Keratinocyte (primary cell): ENCODE data around the gene EVC. TPM values are rescaled to one million over a fixed set of nuclear protein-coding genes. Genes with fewer than 3 reads are reported as not detected.

ENCODE experiments used
- DNase-seq: peaks from one replicate; pipeline ENCODE4 v3.0.0-alpha.2; 2011; ENCODE audit warnings: low read depth, missing footprints, low spot score
- FAIRE-seq: peaks from 2 replicates; lab custom pipeline; 2011; peaks lifted over from hg19 to GRCh38; lab: Jason Lieb, UNC
- H2AFZ ChIP-seq: 2 replicates; pipeline ENCODE4 v1.6.0; 2012; ENCODE audit warnings: low read length, control low read depth, inconsistent platforms; ENCODE audit not compliant: control insufficient read depth
- H3K27ac ChIP-seq: 2 replicates; pipeline ENCODE4 v1.5.1; 2011; ENCODE audit warnings: low read length; ENCODE audit not compliant: control insufficient read depth, insufficient read depth
- H3K27me3 ChIP-seq: 3 replicates; pipeline ENCODE4 v1.6.0; 2011; ENCODE audit warnings: low read length; ENCODE audit not compliant: control insufficient read depth, insufficient read depth; ENCODE audit errors: extremely low read depth
- H3K36me3 ChIP-seq, 2 experiments: 2 replicates in 1 of 2; 3 replicates in 1 of 2; pipeline ENCODE4 v1.5.1; 2011; ENCODE audit warnings: low read length in 2 of 2, mild to moderate bottlenecking in 1 of 2; ENCODE audit not compliant: control insufficient read depth in 2 of 2, insufficient read depth in 2 of 2; ENCODE audit errors: extremely low read depth in 1 of 2
- H3K4me1 ChIP-seq: 3 replicates; pipeline ENCODE4 v1.5.1; 2011; ENCODE audit warnings: low read length; ENCODE audit not compliant: control insufficient read depth, insufficient read depth; ENCODE audit errors: extremely low read depth
- H3K4me2 ChIP-seq: 3 replicates; pipeline ENCODE4 v1.6.0; 2011; ENCODE audit warnings: low read depth, low read length; ENCODE audit not compliant: control insufficient read depth, insufficient read depth; ENCODE audit errors: extremely low read depth
- H3K4me3 ChIP-seq, 3 experiments: fragments of 200-600 bp in 1 of 3; sonication (generic) in 1 of 3; 2 replicates in 2 of 3; 3 replicates in 1 of 3; pipeline ENCODE4 v1.5.1; 2011 to 2016; ENCODE audit warnings: low read length in 3 of 3, mild to moderate bottlenecking in 3 of 3, control low read depth in 2 of 3, inconsistent platforms in 1 of 3, low read depth in 1 of 3, mixed read lengths in 1 of 3, mixed run types in 1 of 3, moderate library complexity in 1 of 3; ENCODE audit not compliant: control insufficient read depth in 2 of 3, insufficient read depth in 2 of 3; ENCODE audit errors: extremely low read depth in 1 of 3
- H3K79me2 ChIP-seq: 2 replicates; pipeline ENCODE4 v1.6.0; 2012; ENCODE audit warnings: low read length; ENCODE audit not compliant: control insufficient read depth, insufficient read depth
- H3K9ac ChIP-seq: 3 replicates; pipeline ENCODE4 v1.6.0; 2011; ENCODE audit warnings: low read length; ENCODE audit not compliant: control insufficient read depth, insufficient read depth; ENCODE audit errors: extremely low read depth
- H3K9me1 ChIP-seq: 3 replicates; pipeline ENCODE4 v1.6.0; 2011; ENCODE audit warnings: low read length; ENCODE audit not compliant: control insufficient read depth, insufficient read depth; ENCODE audit errors: extremely low read depth
- H3K9me3 ChIP-seq: 2 replicates; pipeline ENCODE4 v1.5.1; 2012; ENCODE audit warnings: low read depth, low read length; ENCODE audit not compliant: control insufficient read depth
- H4K20me1 ChIP-seq: 3 replicates; pipeline ENCODE4 v1.6.0; 2011; ENCODE audit warnings: low read length; ENCODE audit not compliant: control insufficient read depth, insufficient read depth; ENCODE audit errors: extremely low read depth
- CTCF ChIP-seq, 3 experiments: IDR thresholded peaks in 1 of 3; conservative IDR thresholded peaks in 1 of 3; optimal IDR thresholded peaks in 1 of 3; 2 replicates in 2 of 3; 3 replicates in 1 of 3; pipeline versions ENCODE3 to v1.5.1; 2011; ENCODE audit warnings: low read length in 3 of 3, mild to moderate bottlenecking in 3 of 3, moderate library complexity in 2 of 3, control low read depth in 1 of 3, inconsistent platforms in 1 of 3; ENCODE audit not compliant: insufficient read depth in 2 of 3; ENCODE audit errors: extremely low read depth in 1 of 3
- EZH2 ChIP-seq: IDR thresholded peaks from one replicate; pipeline ENCODE4 v1.6.1; 2012; ENCODE audit warnings: inconsistent platforms, mild to moderate bottlenecking, low read length, moderate library complexity
- dilution Hi-C: fragments of 300-500 bp; cut with MboI; formaldehyde crosslinking; loops from one replicate; pipeline ENCODE4 v1.7.0; 2020; ENCODE audit warnings: low sequenced_read_pairs; ENCODE audit not compliant: extremely low pct_ligation_motif_present
- polyA plus RNA-seq, 5 experiments: library from polyadenylated mRNA; depleted of rRNA in 3 of 5; stranded (reverse) in 3 of 5; stranded (forward) in 1 of 5; unstranded in 1 of 5; fragments of >200 nt; gene quantifications; 1 replicate in 1 of 5; 2 replicates in 3 of 5; 3 replicates in 1 of 5; pipeline versions ENCODE4 v1.2.1 to v1.2.3, GENCODE V29; 2011 to 2012; ENCODE audit warnings: missing spikeins in 2 of 5, low read depth in 1 of 5, low replicate concordance in 1 of 5

EVC gene
- polyA plus RNA-seq, 1 donor (not counting 4 experiments of a cell fraction or from before 2014, with no cell fraction given): 7.3 TPM

- no peak overlapping the region for H2AFZ ChIP-seq
- no peak for TF ChIP-seq EZH2
- no peak for TF ChIP-seq CTCF (optimal IDR thresholded peaks at IDR 0.05 in 1 of 3, IDR thresholded peaks at IDR 0.05 in 1 of 3, conservative IDR thresholded peaks at IDR 0.05 in 1 of 3; ENCODE audit: extremely low read depth in 1 of 3, insufficient read depth in 2 of 3, low read length in 3 of 3)
- no peaks in the 10 kb centered on the region for H3K4me1 ChIP-seq
- dilution Hi-C loops: no loop called here
- no peak for DNase-seq
- H3K4me3 ChIP-seq: no peak overlapping the region
- H3K79me2 ChIP-seq: peaks cover 6% of the 10 kb centered on the region
- H3K9ac ChIP-seq: no peak overlapping the region
- H3K27ac ChIP-seq: no peak overlapping the region
- no peak for FAIRE-seq
- H3K36me3 ChIP-seq: peaks cover 14 to 18% of the 10 kb centered on the region in 2 experiments
- H3K9me1 ChIP-seq: no peaks in the 10 kb centered on the region
- peaks cover 8% of the 10 kb centered on the region for H3K9me3 ChIP-seq
- H4K20me1 ChIP-seq: no peaks in the 10 kb centered on the region
- no peak overlapping the region for H3K4me2 ChIP-seq
- no peaks in the 10 kb centered on the region for H3K27me3 ChIP-seq
Measured at GRCh38 chr4:5780831-5781480, 70.0 kb downstream of the EVC start.

- H3K27ac ChIP-seq: no peak overlapping the region
- DNase-seq (no peak), FAIRE-seq (no peak)
- no peaks in the 10 kb centered on the region for H3K9me1 ChIP-seq
- dilution Hi-C loops: no loop called here
- no peak for TF ChIP-seq EZH2
- no peak for TF ChIP-seq CTCF (optimal IDR thresholded peaks at IDR 0.05 in 1 of 3, IDR thresholded peaks at IDR 0.05 in 1 of 3, conservative IDR thresholded peaks at IDR 0.05 in 1 of 3; ENCODE audit: extremely low read depth in 1 of 3, insufficient read depth in 2 of 3, low read length in 3 of 3)
- H3K36me3 ChIP-seq: peaks cover 14 to 21% of the 10 kb centered on the region in 2 experiments
- H3K9me3 ChIP-seq: peaks cover 3% of the 10 kb centered on the region
- H3K4me1 ChIP-seq: no peaks in the 10 kb centered on the region
- no peak overlapping the region for H3K9ac ChIP-seq
- H3K79me2 ChIP-seq: peaks cover 3% of the 10 kb centered on the region
- no peak overlapping the region for H3K4me2 ChIP-seq
- H4K20me1 ChIP-seq: no peaks in the 10 kb centered on the region
- no peak overlapping the region for H3K4me3 ChIP-seq
- no peaks in the 10 kb centered on the region for H3K27me3 ChIP-seq
- H2AFZ ChIP-seq: no peak overlapping the region
Measured at GRCh38 chr4:5781691-5782090, 70.7 kb downstream of the EVC start.
